Fibroblast of lung (primary cell): ENCODE data around the gene IGFN1.

Experiments
- CTCF ChIP-seq, 2 donors: IDR thresholded peaks in 1 of 2; conservative IDR thresholded peaks in 1 of 2; 1 replicate in 1 of 2; 2 replicates in 1 of 2; pipeline ENCODE4 v1.5.1; 2011 to 2012; ENCODE audit warnings: low read length in 2 of 2, control low read depth in 1 of 2, inconsistent platforms in 1 of 2, low read depth in 1 of 2, mild to moderate bottlenecking in 1 of 2
- EZH2 ChIP-seq: IDR thresholded peaks from 2 replicates; pipeline ENCODE4 v1.5.1; 2012; ENCODE audit warnings: low read length, control low read depth, mild to moderate bottlenecking; ENCODE audit errors: missing control alignments

GRCh38 chr1:201175820-201176500, 14.7 kb upstream of the IGFN1 start:
- TF ChIP-seq CTCF (conservative IDR thresholded peaks at IDR 0.05 in 1 of 2, IDR thresholded peaks at IDR 0.05 in 1 of 2; ENCODE audit: low read depth in 1 of 2, low read length in 2 of 2) (no peak), EZH2 (no peak)
